ENCODE results near the gene C19orf33. TPM values are rescaled to one million over a fixed set of nuclear protein-coding genes. Genes with fewer than 3 reads are reported as not detected.

The C19orf33 gene
- total RNA-seq, 1 experiment from 2014 or later: 100 TPM

GRCh38 chr19:38273499-38273898 lies 30.6 kb upstream of the C19orf33 start:
- H3K27me3 ChIP-seq (ENCODE audit: insufficient read depth, low read depth): no peaks in the 10 kb centered on the region
- POLR2A ChIA-PET (ENCODE audit: unreplicated experiment): no interaction called here
- no peak for DNase-seq
- no peak overlapping the region for H3K4me3 ChIP-seq
- CTCF ChIA-PET: interaction anchor here (0.5 kb wide), 1 partner anchor 367 kb away, joined by 5 read pairs; the partner anchor contains the start of gene WDR87
- H3K9me3 ChIP-seq (ENCODE audit: insufficient read depth, low read depth): no peaks in the 10 kb centered on the region
- TF ChIP-seq EZH2 (IDR thresholded peaks at IDR 0.05; ENCODE audit: low read depth): no peak
- TF ChIP-seq CTCF (conservative IDR thresholded peaks at IDR 0.05): no peak
- peaks cover 99% of the 10 kb centered on the region for H4K20me1 ChIP-seq (ENCODE audit: insufficient read depth)
- intact Hi-C loops (cut with micrococcal nuclease; ENCODE audit: unreplicated experiment): no loop called here
- no TSS peak for BruUV-seq (replicated peaks)
- peaks cover 76% of the 10 kb centered on the region for H3K4me1 ChIP-seq (replicated peaks; ENCODE audit: insufficient read depth)
- no peaks in the 10 kb centered on the region for H3K9me2 ChIP-seq (ENCODE audit: insufficient read depth)
- peak overlapping the region; percentile 28; the same call in 1 of the 2 replicates for H3K27ac ChIP-seq
- H3K36me3 ChIP-seq (ENCODE audit: low read depth): peaks cover 20% of the 10 kb centered on the region; the same call in 1 of the 2 replicates
- H3K4me2 ChIP-seq: no peak overlapping the region
- H2AFZ ChIP-seq: no peak overlapping the region
- peaks cover 97% of the 10 kb centered on the region for H3F3A ChIP-seq (ENCODE audit: insufficient read depth, low read depth)
- H3K79me2 ChIP-seq (ENCODE audit: low read depth): peaks cover 98% of the 10 kb centered on the region

- no TSS peak for BruUV-seq (replicated peaks)
- Histone ChIP-seq H3K4me3 (no peak overlapping the region), H3K27ac (no peak overlapping the region), H3K4me2 (no peak overlapping the region), H3K27me3 (ENCODE audit: insufficient read depth, low read depth) (no peaks in the 10 kb centered on the region), H2AFZ (no peak overlapping the region), H4K20me1 (ENCODE audit: insufficient read depth) (peaks cover 99% of the 10 kb centered on the region), H3K36me3 (ENCODE audit: low read depth) (peaks cover 21% of the 10 kb centered on the region; the same call in 1 of the 2 replicates), H3K9me2 (ENCODE audit: insufficient read depth) (no peaks in the 10 kb centered on the region), H3K9me3 (ENCODE audit: insufficient read depth, low read depth) (no peaks in the 10 kb centered on the region), H3K79me2 (ENCODE audit: low read depth) (peaks cover 98% of the 10 kb centered on the region), H3K4me1 (replicated peaks; ENCODE audit: insufficient read depth) (peaks cover 77% of the 10 kb centered on the region), H3F3A (ENCODE audit: insufficient read depth, low read depth) (peaks cover 94% of the 10 kb centered on the region)
- intact Hi-C loops (cut with micrococcal nuclease; ENCODE audit: unreplicated experiment): no loop called here
- POLR2A ChIA-PET (ENCODE audit: unreplicated experiment): interaction anchor here (0.6 kb wide), 2 partner anchors 11 to 16 kb away, joined by 3 to 4 read pairs; no protein-coding TSS in a partner anchor
- TF ChIP-seq CTCF (conservative IDR thresholded peaks at IDR 0.05) (no peak), EZH2 (IDR thresholded peaks at IDR 0.05; ENCODE audit: low read depth) (no peak)
- DNase-seq: no peak
- CTCF ChIA-PET: interaction anchor here (0.6 kb wide), 1 partner anchor 100 kb away, joined by 3 read pairs; no protein-coding TSS in a partner anchor
Observed at GRCh38 chr19:38274739-38275138, 29.3 kb upstream of the C19orf33 start.

GRCh38 chr19:38276942-38277517 lies 27.0 kb upstream of the C19orf33 start:
- Histone ChIP-seq H4K20me1 (ENCODE audit: insufficient read depth) (peaks cover 99% of the 10 kb centered on the region), H3K79me2 (ENCODE audit: low read depth) (peaks cover 98% of the 10 kb centered on the region), H3K9me3 (ENCODE audit: insufficient read depth, low read depth) (no peaks in the 10 kb centered on the region), H3K4me3 (no peak overlapping the region), H3K4me2 (peak overlapping the region; percentile 77), H3K36me3 (ENCODE audit: low read depth) (peaks cover 34% of the 10 kb centered on the region), H3K27ac (peak overlapping the region; percentile 75), H2AFZ (no peak overlapping the region), H3K9me2 (ENCODE audit: insufficient read depth) (no peaks in the 10 kb centered on the region), H3K4me1 (replicated peaks; ENCODE audit: insufficient read depth) (peaks cover 66% of the 10 kb centered on the region), H3K27me3 (ENCODE audit: insufficient read depth, low read depth) (no peaks in the 10 kb centered on the region), H3F3A (ENCODE audit: insufficient read depth, low read depth) (peaks cover 82% of the 10 kb centered on the region)
- DNase-seq: no peak
- ChIA-PET CTCF (no interaction called here), POLR2A (ENCODE audit: unreplicated experiment) (interaction anchor here (0.6 to 1.0 kb wide), 4 partner anchors 9 to 27 kb away, joined by 3 to 7 read pairs (median 4); no protein-coding TSS in a partner anchor)
- no TSS peak for BruUV-seq (replicated peaks)
- intact Hi-C loops (cut with micrococcal nuclease; ENCODE audit: unreplicated experiment): loop anchor here (1.0 kb wide), 2 partner anchors 11 to 13 kb away; no protein-coding TSS in a partner anchor
- TF ChIP-seq EZH2 (IDR thresholded peaks at IDR 0.05; ENCODE audit: low read depth) (no peak), CTCF (conservative IDR thresholded peaks at IDR 0.05) (no peak)
